GM12801 (cell line): ENCODE results near the gene SCYGR2.

ENCODE experiments used
- TF ChIP-seq, protein P1 (sequence below): IDR thresholded peaks from one replicate; pipeline ENCODE4 v1.5.1; 2011; ENCODE audit warnings: control low read depth; ENCODE audit not compliant: insufficient read length; ENCODE audit errors: extremely low read depth

Gene SCYGR2

DNA sequence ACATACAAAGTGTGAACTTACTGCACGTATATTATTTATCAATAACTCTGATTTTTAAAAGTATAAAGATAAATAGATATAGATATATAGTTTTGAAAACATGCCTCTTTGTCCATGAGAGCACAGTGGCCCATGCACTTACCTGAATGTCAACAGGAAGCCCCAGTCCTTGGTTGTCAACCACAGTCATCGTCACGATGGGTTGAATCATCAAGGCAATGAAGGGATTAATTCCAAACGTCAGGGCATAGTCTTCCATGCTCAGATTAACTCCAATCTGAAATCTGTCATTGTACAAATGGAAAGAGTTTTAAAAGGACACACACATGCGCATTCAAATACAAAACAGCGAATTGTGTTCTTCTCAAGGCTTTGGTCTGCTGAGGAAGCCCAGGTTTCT lies 34.1 kb downstream of the SCYGR2 start:
- TF ChIP-seq, protein P1, sequence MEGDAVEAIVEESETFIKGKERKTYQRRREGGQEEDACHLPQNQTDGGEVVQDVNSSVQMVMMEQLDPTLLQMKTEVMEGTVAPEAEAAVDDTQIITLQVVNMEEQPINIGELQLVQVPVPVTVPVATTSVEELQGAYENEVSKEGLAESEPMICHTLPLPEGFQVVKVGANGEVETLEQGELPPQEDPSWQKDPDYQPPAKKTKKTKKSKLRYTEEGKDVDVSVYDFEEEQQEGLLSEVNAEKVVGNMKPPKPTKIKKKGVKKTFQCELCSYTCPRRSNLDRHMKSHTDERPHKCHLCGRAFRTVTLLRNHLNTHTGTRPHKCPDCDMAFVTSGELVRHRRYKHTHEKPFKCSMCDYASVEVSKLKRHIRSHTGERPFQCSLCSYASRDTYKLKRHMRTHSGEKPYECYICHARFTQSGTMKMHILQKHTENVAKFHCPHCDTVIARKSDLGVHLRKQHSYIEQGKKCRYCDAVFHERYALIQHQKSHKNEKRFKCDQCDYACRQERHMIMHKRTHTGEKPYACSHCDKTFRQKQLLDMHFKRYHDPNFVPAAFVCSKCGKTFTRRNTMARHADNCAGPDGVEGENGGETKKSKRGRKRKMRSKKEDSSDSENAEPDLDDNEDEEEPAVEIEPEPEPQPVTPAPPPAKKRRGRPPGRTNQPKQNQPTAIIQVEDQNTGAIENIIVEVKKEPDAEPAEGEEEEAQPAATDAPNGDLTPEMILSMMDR, result no peak

DNA sequence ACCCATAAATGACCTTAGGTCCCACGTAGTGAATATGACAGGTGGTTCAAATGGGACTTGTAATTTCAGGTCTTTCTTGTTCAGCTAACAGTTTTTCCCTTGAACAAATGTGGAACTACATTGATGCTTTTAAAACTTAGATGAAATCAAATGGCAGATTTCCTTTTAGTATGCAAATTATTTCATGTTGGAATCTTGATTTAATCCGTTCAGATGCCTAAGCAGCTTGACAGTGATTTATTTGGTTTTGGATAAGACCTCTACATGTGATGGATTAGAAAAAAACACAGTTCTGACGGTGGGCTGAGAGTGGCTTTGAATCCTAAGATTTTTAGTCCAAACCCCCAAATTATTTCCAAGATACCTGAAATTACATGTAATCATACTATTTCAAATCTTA lies 35.5 kb downstream of the SCYGR2 start:
- TF ChIP-seq, protein P1, result no peak

DNA sequence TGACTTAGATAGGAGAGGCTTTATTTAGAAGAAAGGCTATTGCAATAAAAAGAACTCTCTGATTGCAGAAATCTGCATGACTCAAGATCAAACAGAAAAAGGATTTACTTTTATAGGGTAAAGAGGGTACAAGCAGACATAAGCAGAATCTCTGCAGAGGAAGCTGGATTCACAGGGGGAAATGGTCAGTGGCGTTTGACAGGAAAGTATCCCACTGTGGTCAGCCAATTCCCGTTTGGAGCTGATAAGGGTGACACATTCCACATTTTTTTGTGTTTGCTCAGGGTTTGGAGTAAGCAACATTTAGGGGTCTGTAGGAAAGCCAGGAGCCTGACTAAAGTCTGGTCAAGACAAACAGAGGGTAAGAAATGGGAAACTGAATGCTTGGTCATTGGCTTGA lies 44.0 kb downstream of the SCYGR2 start:
- TF ChIP-seq, protein P1, result no peak

DNA sequence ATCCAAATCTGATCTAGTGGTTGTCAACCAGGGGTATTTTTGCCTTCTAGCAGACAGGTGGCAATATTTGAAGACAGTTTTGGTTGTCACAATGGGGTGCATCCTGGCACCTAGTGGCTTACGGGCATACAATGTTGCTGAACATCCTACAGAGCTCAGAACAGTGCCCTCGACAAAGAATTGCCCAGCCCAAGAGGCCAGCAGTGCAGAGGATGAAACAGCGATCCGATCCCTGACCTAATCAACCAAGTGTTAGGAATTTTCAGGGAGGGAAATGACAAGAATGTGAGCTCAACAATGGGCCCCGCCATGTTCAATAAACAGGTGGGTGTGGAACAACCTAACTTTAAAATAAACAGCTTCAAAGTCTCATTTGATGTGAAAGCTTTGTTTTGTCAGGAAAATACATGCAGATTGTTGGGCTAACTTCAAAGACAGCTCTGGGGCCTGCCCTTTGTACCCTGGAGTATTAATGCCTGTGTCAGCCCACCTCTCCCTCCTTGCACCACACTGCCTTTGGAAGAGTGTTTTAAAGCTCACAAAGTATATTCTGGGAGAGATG lies 45.4 kb downstream of the SCYGR2 start:
- TF ChIP-seq, protein P1, result no peak
